HEK293T (cell line): ENCODE data around the gene SNAPC5.
"Not testable (repeated sequence)": the region's sequence is repeated elsewhere in the genome, so short reads cannot be mapped to it uniquely, and the experiment has no call there.

ENCODE experiments used
- CTCF ChIA-PET: fragments of 350-600 bp; formaldehyde crosslinking; extraction: SDS; loops from one replicate; lab custom pipeline; 2021; ENCODE audit warnings: antibody characterized with exemption, inconsistent platforms; lab: Yijun Ruan, JAX
- POLR2A ChIA-PET: fragments of 350-600 bp; formaldehyde crosslinking; extraction: SDS; loops from one replicate; lab custom pipeline; 2020; ENCODE audit warnings: antibody characterized with exemption, inconsistent platforms; lab: Yijun Ruan, JAX
- DNase-seq: peaks from one replicate; pipeline ENCODE4 v3.0.0; 2012; ENCODE audit warnings: mixed read lengths; ENCODE audit errors: extremely low spot score
- ARNT ChIP-seq: fragments of 450-650 bp; IDR thresholded peaks from 2 replicates; pipeline ENCODE4 v1.6.1; 2017; ENCODE audit warnings: mild to moderate bottlenecking
- BHLHE40 ChIP-seq: fragments of 450-650 bp; IDR thresholded peaks from 2 replicates; pipeline ENCODE4 v1.6.1; 2016; ENCODE audit warnings: mild to moderate bottlenecking, moderate library complexity, borderline replicate concordance
- CTBP1 ChIP-seq: fragments of 450-650 bp; IDR thresholded peaks from 2 replicates; pipeline ENCODE4 v1.6.1; 2016; ENCODE audit warnings: borderline replicate concordance
- ELF4 ChIP-seq: fragments of 450-650 bp; IDR thresholded peaks from 2 replicates; pipeline ENCODE4 v1.6.1; 2017; ENCODE audit warnings: antibody characterized with exemption
- FOXA1 ChIP-seq: fragments of 450-650 bp; IDR thresholded peaks from 2 replicates; pipeline ENCODE4 v1.6.1; 2016; ENCODE audit warnings: mild to moderate bottlenecking
- FOXK2 ChIP-seq: fragments of 450-650 bp; IDR thresholded peaks from 2 replicates; pipeline ENCODE4 v1.6.1; 2016; ENCODE audit warnings: mild to moderate bottlenecking
- FOXM1 ChIP-seq: fragments of 450-650 bp; IDR thresholded peaks from 2 replicates; pipeline ENCODE4 v1.6.1; 2017; ENCODE audit warnings: mild to moderate bottlenecking, borderline replicate concordance
- HDGF ChIP-seq: fragments of 450-650 bp; IDR thresholded peaks from 2 replicates; pipeline ENCODE4 v1.6.1; 2017; ENCODE audit warnings: antibody characterized with exemption, borderline replicate concordance
- L3MBTL2 ChIP-seq: fragments of 450-650 bp; conservative IDR thresholded peaks from 2 replicates; pipeline ENCODE4 v1.6.1; 2016; ENCODE audit warnings: mild to moderate bottlenecking
- LEF1 ChIP-seq: fragments of 450-650 bp; IDR thresholded peaks from 2 replicates; pipeline ENCODE4 v1.6.1; 2017; ENCODE audit warnings: mild to moderate bottlenecking, borderline replicate concordance
- NFRKB ChIP-seq: fragments of 450-650 bp; IDR thresholded peaks from 2 replicates; pipeline ENCODE4 v1.6.1; 2016; ENCODE audit warnings: mild to moderate bottlenecking, moderate library complexity
- PKNOX1 ChIP-seq: fragments of 450-650 bp; IDR thresholded peaks from 2 replicates; pipeline ENCODE4 v1.6.1; 2016
- SP1 ChIP-seq: fragments of 450-650 bp; IDR thresholded peaks from 2 replicates; pipeline ENCODE4 v1.6.1; 2017
- SUZ12 ChIP-seq: fragments of 450-650 bp; IDR thresholded peaks from 2 replicates; pipeline ENCODE4 v1.6.1; 2016; ENCODE audit warnings: mild to moderate bottlenecking
- TARDBP ChIP-seq: fragments of 450-650 bp; IDR thresholded peaks from 2 replicates; pipeline ENCODE4 v1.6.1; 2016
- ZNF384 ChIP-seq: fragments of 450-650 bp; IDR thresholded peaks from 2 replicates; pipeline ENCODE4 v1.6.1; 2016

Gene SNAPC5

GRCh38 chr15:66462627-66463026 is 34.9 kb downstream of the SNAPC5 start:
- ChIA-PET POLR2A (interaction anchor here (1.3 kb wide), 1 partner anchor 36 kb away, joined by 3 read pairs; no protein-coding TSS in a partner anchor), CTCF (no interaction called here)
- no peak for DNase-seq
- TF ChIP-seq HDGF: no peak
- no peak for TF ChIP-seq TARDBP

- DNase-seq: no peak
- TF ChIP-seq FOXK2 (no peak), NFRKB (no peak), CTBP1 (no peak), HDGF (no peak), BHLHE40 (no peak), TARDBP (no peak), L3MBTL2 (no peak), SUZ12 (no peak), FOXM1 (no peak), FOXA1 (no peak), SP1 (no peak), ELF4 (no peak), ARNT (no peak), ZNF384 (no peak)
- POLR2A ChIA-PET: interaction anchor here (1.3 kb wide), 1 partner anchor 36 kb away, joined by 3 read pairs; no protein-coding TSS in a partner anchor
- CTCF ChIA-PET: no interaction called here
Measured at GRCh38 chr15:66461917-66462316, 35.6 kb downstream of the SNAPC5 start.

GRCh38 chr15:66461294-66461693 is 36.3 kb downstream of the SNAPC5 start:
- DNase-seq: not testable (repeated sequence)
- POLR2A ChIA-PET: interaction anchor here (1.3 kb wide), 1 partner anchor 37 kb away, joined by 3 read pairs; no protein-coding TSS in a partner anchor
- CTCF ChIA-PET: interaction anchor here (0.7 kb wide), 1 partner anchor 11 kb away, joined by 3 read pairs; no protein-coding TSS in a partner anchor

- POLR2A ChIA-PET: interaction anchor here (1.4 kb wide), 1 partner anchor 28 kb away, joined by 3 read pairs; no protein-coding TSS in a partner anchor
- DNase-seq: no peak
- CTCF ChIA-PET: no interaction called here
- TF ChIP-seq LEF1 (no peak), ARNT (no peak), SP1 (no peak), FOXA1 (no peak), ELF4 (no peak), NFRKB (no peak), BHLHE40 (no peak), SUZ12 (no peak), FOXM1 (no peak)
Measured at GRCh38 chr15:66459818-66460615, 37.5 kb downstream of the SNAPC5 start.

- TF ChIP-seq ARNT: no peak
- TF ChIP-seq CTBP1: no peak
- ChIA-PET POLR2A (no interaction called here), CTCF (no interaction called here)
- no peak for DNase-seq
Measured at GRCh38 chr15:66456211-66456610, 41.4 kb downstream of the SNAPC5 start.

GRCh38 chr15:66454143-66454542 is 43.4 kb downstream of the SNAPC5 start:
- ChIA-PET CTCF (interaction anchor here (0.6 kb wide), 1 partner anchor 100 kb away, joined by 3 read pairs; no protein-coding TSS in a partner anchor), POLR2A (no interaction called here)
- TF ChIP-seq ELF4 (no peak), SUZ12 (no peak), CTBP1 (no peak), ARNT (no peak), BHLHE40 (no peak), TARDBP (no peak), FOXK2 (no peak), ZNF384 (no peak), NFRKB (no peak), FOXA1 (no peak), L3MBTL2 (no peak), SP1 (no peak), HDGF (no peak), LEF1 (no peak), PKNOX1 (no peak)
- no peak for DNase-seq

- DNase-seq: no peak
- TF ChIP-seq BHLHE40 (no peak), ARNT (no peak), FOXA1 (no peak), FOXM1 (no peak), HDGF (no peak), ELF4 (no peak), TARDBP (no peak), SUZ12 (no peak), NFRKB (no peak), LEF1 (no peak), ZNF384 (no peak), PKNOX1 (no peak), CTBP1 (no peak), SP1 (no peak), FOXK2 (no peak), L3MBTL2 (no peak)
- ChIA-PET POLR2A (no interaction called here), CTCF (no interaction called here)
Measured at GRCh38 chr15:66452971-66453580, 44.5 kb downstream of the SNAPC5 start.
